ENCODE measurements around the gene DNALI1. TPM values are rescaled to one million over a fixed set of nuclear protein-coding genes. Genes with fewer than 3 reads are reported as not detected.

The DNALI1 gene
- total and polyA plus RNA-seq, 7 donors: 0.82 to 2.1 (median 1.2) TPM

- H3K27ac ChIP-seq: no peak overlapping the region
- H3K9me3 ChIP-seq: no peaks in the 10 kb centered on the region
- no peak overlapping the region for H3K4me3 ChIP-seq
- H3K4me1 ChIP-seq: peaks cover under 1% of the 10 kb centered on the region
- TF ChIP-seq CTCF (IDR thresholded peaks at IDR 0.05): no peak
- peaks cover 7 to 34% of the 10 kb centered on the region in 2 donors for H3K36me3 ChIP-seq (ENCODE audit: insufficient read depth in 1 of 2, low read depth in 1 of 2)
- H3K27me3 ChIP-seq (ENCODE audit: insufficient read depth in 3 of 3, low read length in 2 of 3): no peaks in the 10 kb centered on the region
- ATAC-seq (no peak), DNase-seq (peak in 1 of 2 donors; percentile 18)
- 90 to 91% (median 90%) methylated on average over 21 of the region's 21 CpGs for WGBS, 3 donors
- intact Hi-C loops (cut with DNase I): no loop called here
Measured at GRCh38 chr1:37561133-37562132, 4.7 kb downstream of the DNALI1 start.

GRCh38 chr1:37562984-37563383, 6.2 kb downstream of the DNALI1 start:
- TF ChIP-seq CTCF (IDR thresholded peaks at IDR 0.05): no peak
- ATAC-seq (no peak), DNase-seq (no peak)
- Histone ChIP-seq H3K27ac (no peak overlapping the region), H3K27me3 (ENCODE audit: insufficient read depth in 3 of 3, low read length in 2 of 3) (no peaks in the 10 kb centered on the region), H3K4me3 (no peak overlapping the region), H3K4me1 (no peaks in the 10 kb centered on the region), H3K9me3 (no peaks in the 10 kb centered on the region), H3K36me3 (ENCODE audit: insufficient read depth in 1 of 2, low read depth in 1 of 2) (peaks cover 9 to 50% of the 10 kb centered on the region in 2 donors)
- WGBS, 3 donors: 82 to 100% (median 93%) methylated on average over 1 of the region's 1 CpG
- intact Hi-C loops (cut with DNase I): no loop called here

- DNase-seq (no peak), ATAC-seq (no peak)
- Histone ChIP-seq H3K4me1 (no peaks in the 10 kb centered on the region), H3K4me3 (no peak overlapping the region), H3K36me3 (ENCODE audit: insufficient read depth in 1 of 2, low read depth in 1 of 2) (peaks cover 22 to 69% of the 10 kb centered on the region in 2 donors), H3K27ac (no peak overlapping the region), H3K27me3 (ENCODE audit: insufficient read depth in 3 of 3, low read length in 2 of 3) (no peaks in the 10 kb centered on the region), H3K9me3 (no peaks in the 10 kb centered on the region)
- intact Hi-C loops (cut with DNase I): no loop called here
- no peak for TF ChIP-seq CTCF (IDR thresholded peaks at IDR 0.05)
Measured at GRCh38 chr1:37564892-37565291, 8.2 kb downstream of the DNALI1 start.

GRCh38 chr1:37567023-37567422, 10.3 kb downstream of the DNALI1 start:
- no peak for ATAC-seq
- H3K27ac ChIP-seq: no peak overlapping the region
- intact Hi-C loops (cut with DNase I): no loop called here
- no peaks in the 10 kb centered on the region for H3K4me1 ChIP-seq
- 82 to 91% (median 84%) methylated on average over 3 of the region's 3 CpGs for WGBS, 3 donors
- no peaks in the 10 kb centered on the region for H3K9me3 ChIP-seq
- H3K27me3 ChIP-seq (ENCODE audit: insufficient read depth in 3 of 3, low read length in 2 of 3): no peaks in the 10 kb centered on the region
- no peak for DNase-seq
- H3K36me3 ChIP-seq (ENCODE audit: insufficient read depth in 1 of 2, low read depth in 1 of 2): peaks cover 30 to 88% of the 10 kb centered on the region in 2 donors
- H3K4me3 ChIP-seq: no peak overlapping the region
- no peak for TF ChIP-seq CTCF (IDR thresholded peaks at IDR 0.05)

Data from psoas muscle (tissue), 8 donors.